HCT116 (cell line): Measurements from ENCODE around the gene MLC1.

Experiments used
- CTCF ChIP-seq, 3 experiments: fragments of 200-600 bp in 1 of 3; sonication (generic) in 1 of 3; IDR thresholded peaks in 2 of 3; conservative IDR thresholded peaks in 1 of 3; 2 replicates each; pipeline ENCODE4 v1.5.1; 2012 to 2017; ENCODE audit warnings: low read depth in 2 of 3, low read length in 2 of 3, antibody characterized with exemption in 1 of 3, borderline replicate concordance in 1 of 3, control low read depth in 1 of 3, mild to moderate bottlenecking in 1 of 3, mixed read lengths in 1 of 3, mixed run types in 1 of 3, moderate library complexity in 1 of 3; ENCODE audit not compliant: insufficient read depth in 1 of 3
- EZH2 ChIP-seq: fragments of 200-600 bp; sonication (generic); IDR thresholded peaks from 2 replicates; pipeline ENCODE4 v1.6.1; 2017; ENCODE audit warnings: antibody characterized with exemption, mixed run types
- EZH2phosphoT487 ChIP-seq: fragments of 200-600 bp; IDR thresholded peaks from 2 replicates; pipeline ENCODE4 v1.6.1; 2018; ENCODE audit warnings: antibody characterized with exemption, borderline replicate concordance
- FOSL1 ChIP-seq: IDR thresholded peaks from 2 replicates; pipeline ENCODE4 v1.6.1; 2012; ENCODE audit warnings: low read depth
- JUND ChIP-seq: IDR thresholded peaks from 2 replicates; pipeline ENCODE4 v1.6.1; 2012
- MAX ChIP-seq: IDR thresholded peaks from 2 replicates; pipeline ENCODE4 v1.6.1; 2012
- POLR2A ChIP-seq: IDR thresholded peaks from 2 replicates; pipeline ENCODE4 v1.7.0; 2011; ENCODE audit warnings: borderline replicate concordance; ENCODE audit not compliant: insufficient read depth, insufficient read length; ENCODE audit errors: extremely low read depth
- RAD21 ChIP-seq: IDR thresholded peaks from 2 replicates; pipeline ENCODE4 v1.6.1; 2012; ENCODE audit warnings: low read depth, mild to moderate bottlenecking
- REST ChIP-seq: IDR thresholded peaks from 2 replicates; pipeline ENCODE4 v1.6.1; 2012; ENCODE audit warnings: low read depth
- SP1 ChIP-seq: IDR thresholded peaks from 2 replicates; pipeline ENCODE4 v1.6.1; 2012; ENCODE audit warnings: low read depth
- SRF ChIP-seq: IDR thresholded peaks from 2 replicates; pipeline ENCODE4 v1.6.1; 2012; ENCODE audit warnings: low read depth
- TCF7L2 ChIP-seq: IDR thresholded peaks from 2 replicates; pipeline ENCODE4 v1.7.0; 2011; ENCODE audit warnings: borderline replicate concordance, inconsistent platforms; ENCODE audit not compliant: insufficient read depth, insufficient read length; ENCODE audit errors: extremely low read depth

- TF ChIP-seq RAD21, result no peak
- no peak for TF ChIP-seq REST
- no peak for TF ChIP-seq CTCF (IDR thresholded peaks at IDR 0.05 in 2 of 3, conservative IDR thresholded peaks at IDR 0.05 in 1 of 3; ENCODE audit: borderline replicate concordance in 1 of 3, insufficient read depth in 1 of 3, low read depth in 2 of 3, low read length in 2 of 3)
- no peak for TF ChIP-seq POLR2A
- no peak for TF ChIP-seq TCF7L2
- no peak for TF ChIP-seq MAX
- no peak for TF ChIP-seq EZH2
- no peak for TF ChIP-seq FOSL1
- no peak for TF ChIP-seq SRF
- no peak for TF ChIP-seq SP1
- TF ChIP-seq EZH2phosphoT487, result no peak
- no peak for TF ChIP-seq JUND
These were observed 23.9 kb downstream of the MLC1 start for GRCh38 chr22:50061141-50061823.
